HepG2 (cell line): Measurements from ENCODE around the gene PNPLA2. TPM values are rescaled to one million over a fixed set of nuclear protein-coding genes. Genes with fewer than 3 reads are reported as not detected.

Experiments
- ATAC-seq: fragments of 200-7000 bp; cut with Tn5 transposase; 3 replicates; pipeline ENCODE4 v1.9.1; 2020; ENCODE audit warnings: mild to moderate bottlenecking, moderate library complexity
- BruUV-seq: library from RNA; stranded (reverse); fragments of 400-500 nt; replicated peaks from 2 replicates; lab custom pipeline; 2021; lab: Mats Ljungman, UMichigan
- CTCF ChIA-PET: fragments of 300-600 bp; formaldehyde crosslinking; extraction: SDS; loops from one replicate; lab custom pipeline; 2021; ENCODE audit warnings: low total read pairs, inconsistent platforms, low intra/inter-chr PET ratio; lab: Yijun Ruan, JAX
- POLR2A ChIA-PET: fragments of 350-600 bp; sonication (Branson Sonifier 250); formaldehyde crosslinking; loops from one replicate; lab custom pipeline; 2020; ENCODE audit warnings: antibody characterized with exemption, inconsistent platforms; lab: Yijun Ruan, JAX
- DNase-seq: peaks from one replicate; pipeline ENCODE4 v3.0.0-alpha.2; 2015; ENCODE audit warnings: low spot score
- FAIRE-seq: peaks from 3 replicates; lab custom pipeline; 2011; peaks lifted over from hg19 to GRCh38; lab: Jason Lieb, UNC
- H2AFZ ChIP-seq: one replicate; pipeline ENCODE4 v1.6.1; 2011; ENCODE audit warnings: low read length, inconsistent platforms
- H3K27ac ChIP-seq: fragments of 300-600 bp; 3 replicates; pipeline ENCODE4 v1.8.0; 2011; ENCODE audit warnings: mixed run types, mild to moderate bottlenecking, mixed read lengths, low read length, inconsistent platforms; ENCODE audit not compliant: insufficient read depth; ENCODE audit errors: extremely low read length
- H3K27me3 ChIP-seq, 2 experiments: fragments of 200-600 bp in 1 of 2; 2 replicates in 1 of 2; 3 replicates in 1 of 2; pipeline versions ENCODE4 v1.6.0 to v1.8.0; 2011; ENCODE audit warnings: low read length in 2 of 2, mild to moderate bottlenecking in 2 of 2, moderate library complexity in 2 of 2, inconsistent platforms in 1 of 2; ENCODE audit not compliant: insufficient read depth in 2 of 2, control insufficient read depth in 1 of 2
- H3K36me3 ChIP-seq, 2 experiments: fragments of 200-600 bp in 1 of 2; replicated peaks in 1 of 2; 2 replicates in 1 of 2; 3 replicates in 1 of 2; pipeline versions ENCODE4 v1.5.1 to v1.8.0; 2011; ENCODE audit warnings: low read length in 2 of 2, inconsistent platforms in 1 of 2; ENCODE audit not compliant: insufficient read depth in 2 of 2, control insufficient read depth in 1 of 2
- H3K4me1 ChIP-seq: 2 replicates; pipeline ENCODE4 v1.5.1; 2012; ENCODE audit warnings: low read length, inconsistent platforms; ENCODE audit not compliant: insufficient read depth
- H3K4me2 ChIP-seq: 2 replicates; pipeline ENCODE4 v1.6.0; 2011; ENCODE audit warnings: low read depth, low read length, inconsistent platforms
- H3K4me3 ChIP-seq, 3 experiments: fragments of 200-600 bp in 1 of 3; sonication (generic), shearing (Covaris generic) in 1 of 3; replicated peaks in 1 of 3; 2 replicates each; pipeline ENCODE4 v1.5.1; 2011 to 2016; ENCODE audit warnings: low read length in 3 of 3, inconsistent platforms in 2 of 3, low read depth in 2 of 3, mild to moderate bottlenecking in 2 of 3, control low read depth in 1 of 3, mixed read lengths in 1 of 3; ENCODE audit not compliant: insufficient read depth in 1 of 3
- H3K79me2 ChIP-seq: one replicate; pipeline ENCODE4 v1.6.1; 2011; ENCODE audit warnings: low read length, inconsistent platforms; ENCODE audit not compliant: insufficient read depth
- H3K9ac ChIP-seq: 2 replicates; pipeline ENCODE4 v1.6.0; 2011; ENCODE audit warnings: mild to moderate bottlenecking, low read depth, low read length, inconsistent platforms; ENCODE audit not compliant: insufficient read depth
- H3K9me3 ChIP-seq: 2 replicates; pipeline ENCODE4 v1.5.1; 2012; ENCODE audit warnings: mild to moderate bottlenecking, low read length
- H4K20me1 ChIP-seq: 2 replicates; pipeline ENCODE4 v1.6.0; 2011; ENCODE audit warnings: inconsistent platforms, mild to moderate bottlenecking, low read length, moderate library complexity; ENCODE audit not compliant: insufficient read depth
- AGO2 ChIP-seq: fragments of 200-400 bp; formaldehyde crosslinking; optimal IDR thresholded peaks from 2 replicates; pipeline ENCODE3; 2017; ENCODE audit warnings: mild to moderate bottlenecking, low read depth, low read length, moderate library complexity
- BCL6 ChIP-seq: IDR thresholded peaks from 2 replicates; pipeline ENCODE4 v1.6.1; 2016; ENCODE audit warnings: missing genetic modification reagents, missing compliant biosample characterization
- EP300 ChIP-seq, 3 experiments: sonication (generic) in 1 of 3; formaldehyde crosslinking in 1 of 3; IDR thresholded peaks; 2 replicates each; pipeline versions ENCODE4 v1.5.1 to v1.6.1; 2011 to 2020; ENCODE audit warnings: low read depth in 2 of 3, low read length in 2 of 3, borderline replicate concordance in 1 of 3, improper control_type of control experiment in 1 of 3, mild to moderate bottlenecking in 1 of 3, missing genetic modification reagents in 1 of 3, moderate library complexity in 1 of 3
- NONO ChIP-seq, 2 experiments: fragments of 450-650 bp in 1 of 2; sonication (generic) in 1 of 2; formaldehyde crosslinking in 1 of 2; IDR thresholded peaks in 1 of 2; conservative IDR thresholded peaks in 1 of 2; 2 replicates each; pipeline versions ENCODE4 v1.6.1 to v1.8.0; 2017 to 2022; ENCODE audit warnings: mild to moderate bottlenecking in 1 of 2, missing genetic modification reagents in 1 of 2, moderate library complexity in 1 of 2
- RCOR2 ChIP-seq: IDR thresholded peaks from 2 replicates; pipeline ENCODE4 v1.6.1; 2016; ENCODE audit warnings: missing biosample characterization, missing genetic modification reagents
- TGIF2 ChIP-seq: IDR thresholded peaks from 2 replicates; pipeline ENCODE4 v1.6.1; 2016; ENCODE audit warnings: control low read depth, missing compliant biosample characterization
- ZNF772 ChIP-seq: sonication (generic); formaldehyde crosslinking; IDR thresholded peaks from 2 replicates; pipeline ENCODE4 v1.5.0; 2020; ENCODE audit warnings: mild to moderate bottlenecking, missing genetic modification reagents
- ZZZ3 ChIP-seq: sonication (generic); formaldehyde crosslinking; IDR thresholded peaks from 2 replicates; pipeline ENCODE4 v1.4.0; 2020; ENCODE audit warnings: missing genetic modification reagents, mild to moderate bottlenecking, borderline replicate concordance
- WGBS: methylation state at CpG from one replicate; pipeline ENCODE4 v1.1.6; 2017; ENCODE audit warnings: low lambda C conversion rate; 5-methylcytosine and 5-hydroxymethylcytosine counted together
- in situ Hi-C: cut with HindIII; loops from 2 replicates; pipeline ENCODE4 v1.10.0; 2017; ENCODE audit warnings: low pct_unique_long_range_greater_than_20kb; ENCODE audit not compliant: extremely low pct_ligation_motif_present
- intact Hi-C: fragments of 100-400 bp; cut with micrococcal nuclease; formaldehyde crosslinking; loops from one replicate; pipeline ENCODE4 v1.10.0; 2022; ENCODE audit not compliant: unreplicated experiment
- polyA plus RNA-seq, 8 experiments: library from polyadenylated mRNA; depleted of rRNA in 3 of 8; stranded (reverse) in 7 of 8; unstranded in 1 of 8; fragments of >200 nt; fragmentation: Illumina TruSeq in 4 of 8; extraction: Trizol in 4 of 8; gene quantifications; 2 replicates each; pipeline versions ENCODE4 v1.2.1 to v1.2.3, GENCODE V29; 2011 to 2016; ENCODE audit warnings: low read depth in 4 of 8, missing spikeins in 1 of 8, mixed read lengths in 1 of 8; ENCODE audit not compliant: insufficient read depth in 1 of 8
- total RNA-seq, 5 experiments: library from RNA; depleted of rRNA; stranded (reverse); fragments of >200 nt; fragmentation: Illumina TruSeq; extraction: Trizol; gene quantifications; 2 replicates each; pipeline ENCODE4 v1.2.3, GENCODE V29; 2016; ENCODE audit warnings: low read depth in 1 of 5
- TF ChIP-seq, protein P1 (sequence below): sonication (generic); formaldehyde crosslinking; conservative IDR thresholded peaks from 2 replicates; pipeline ENCODE4 v1.8.0; 2022; ENCODE audit warnings: missing genetic modification reagents

The PNPLA2 gene
- total and polyA plus RNA-seq, 2 of the 13 experiments (the other 11 are each of a cell fraction or from before 2014, with no cell fraction given) = 10.5 to 43.2 TPM

DNA sequence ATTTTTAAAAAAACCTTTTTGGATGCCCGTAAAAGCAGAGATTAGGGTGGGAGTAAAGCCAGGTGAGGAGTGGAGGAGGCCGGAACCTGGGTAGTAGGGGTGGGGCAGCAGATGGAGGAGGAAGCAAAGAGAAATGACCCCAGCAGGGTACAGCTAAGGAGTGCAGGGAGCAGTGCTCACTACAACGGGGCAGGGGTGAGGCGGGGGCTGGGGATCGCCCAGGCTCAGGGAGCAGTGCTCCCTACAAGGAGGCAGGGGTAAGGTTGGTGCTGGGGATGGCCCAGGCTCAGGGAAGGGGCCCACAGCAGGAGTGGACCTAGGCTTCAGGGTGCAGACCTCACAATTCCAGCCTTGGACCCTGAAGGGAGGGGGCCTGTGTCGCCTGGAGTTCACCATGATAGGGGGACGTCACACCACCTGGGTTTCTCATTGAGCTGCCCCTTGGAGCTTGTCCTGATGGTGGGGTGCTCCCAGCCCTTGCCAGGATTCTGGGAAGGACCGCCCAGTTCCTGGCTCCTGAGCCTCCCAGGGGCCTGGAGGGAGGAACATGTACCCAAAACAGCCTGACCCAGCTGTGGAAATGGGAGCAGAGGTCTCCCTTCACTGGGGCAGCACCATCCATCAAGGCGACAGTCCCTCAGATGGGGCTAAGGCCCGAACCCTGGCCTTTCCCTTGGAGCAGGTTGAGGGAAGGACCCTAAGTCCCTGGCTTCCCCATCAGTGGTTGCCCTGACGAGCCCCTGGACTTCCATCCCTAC is 2.9 kb upstream of the PNPLA2 start:
- Histone ChIP-seq H4K20me1 (peaks cover 24% of the 10 kb centered on the region), H3K4me3 (no peak overlapping the region), H2AFZ (no peak overlapping the region)
- no peak for DNase-seq
- in situ Hi-C loops = no loop called here
- peak; percentile 72 for TF ChIP-seq AGO2
- TF ChIP-seq TGIF2 (CRISPR knock-in tag) = no peak
- TF ChIP-seq EP300 (IDR thresholded peaks at IDR 0.05; ENCODE audit: low read depth in 2 of 2, low read length in 2 of 2) = no peak
- TF ChIP-seq EP300 (CRISPR knock-in tag; IDR thresholded peaks at IDR 0.05; ENCODE audit: borderline replicate concordance) = no peak
- TF ChIP-seq NONO (IDR thresholded peaks at IDR 0.05) = no peak
- TF ChIP-seq NONO (CRISPR knock-in tag; conservative IDR thresholded peaks at IDR 0.05) = no peak
- no peak for TF ChIP-seq ZNF772
- TF ChIP-seq BCL6 (CRISPR knock-in tag) = no peak
- TF ChIP-seq, protein P1, sequence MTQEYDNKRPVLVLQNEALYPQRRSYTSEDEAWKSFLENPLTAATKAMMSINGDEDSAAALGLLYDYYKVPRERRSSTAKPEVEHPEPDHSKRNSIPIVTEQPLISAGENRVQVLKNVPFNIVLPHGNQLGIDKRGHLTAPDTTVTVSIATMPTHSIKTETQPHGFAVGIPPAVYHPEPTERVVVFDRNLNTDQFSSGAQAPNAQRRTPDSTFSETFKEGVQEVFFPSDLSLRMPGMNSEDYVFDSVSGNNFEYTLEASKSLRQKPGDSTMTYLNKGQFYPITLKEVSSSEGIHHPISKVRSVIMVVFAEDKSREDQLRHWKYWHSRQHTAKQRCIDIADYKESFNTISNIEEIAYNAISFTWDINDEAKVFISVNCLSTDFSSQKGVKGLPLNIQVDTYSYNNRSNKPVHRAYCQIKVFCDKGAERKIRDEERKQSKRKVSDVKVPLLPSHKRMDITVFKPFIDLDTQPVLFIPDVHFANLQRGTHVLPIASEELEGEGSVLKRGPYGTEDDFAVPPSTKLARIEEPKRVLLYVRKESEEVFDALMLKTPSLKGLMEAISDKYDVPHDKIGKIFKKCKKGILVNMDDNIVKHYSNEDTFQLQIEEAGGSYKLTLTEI = no peak
- no peak for TF ChIP-seq RCOR2
- no peak for TF ChIP-seq ZZZ3
- TF ChIP-seq, all 625 proteins: peak for 1
- FAIRE-seq (no peak), ATAC-seq (no peak)
- intact Hi-C loops = no loop called here
- Histone ChIP-seq H3K4me1 (peaks cover 40% of the 10 kb centered on the region), H3K79me2 (peaks cover 19% of the 10 kb centered on the region), H3K36me3 (peaks cover 20 to 27% of the 10 kb centered on the region in 2 experiments), H3K9me3 (no peaks in the 10 kb centered on the region), H3K4me2 (no peak overlapping the region), H3K9ac (no peak overlapping the region), H3K27ac (no peak overlapping the region), H3K27me3 (no peaks in the 10 kb centered on the region; a peak in 1 of 5 replicates)
- POLR2A ChIA-PET = interaction anchor here (0.7 to 9.2 kb wide), 4 partner anchors 10 to 136 kb away, joined by 3 to 264 read pairs (median 6); partner anchors contain the start of genes CD151, CRACR2B and PIDD1
- BruUV-seq = no TSS peak
- CTCF ChIA-PET = no interaction called here
- 84% methylated on average over 7 of the region's 11 CpGs for WGBS
